Body of pancreas (tissue), 4 donors: ENCODE results near the gene AURKAIP1.

Source experiments
- POLR2A ChIP-seq, 3 donors: fragments of 450-650 bp; IDR thresholded peaks; one replicate each; pipeline ENCODE4 v1.6.1; 2016; ENCODE audit warnings: antibody characterized with exemption in 3 of 3, mild to moderate bottlenecking in 2 of 3
- TF ChIP-seq, protein P1 (sequence below), 7 experiments: fragments of 450-650 bp in 4 of 7; fragments of 200-600 bp in 3 of 7; sonication (generic) in 3 of 7; IDR thresholded peaks; one replicate each; pipeline ENCODE4 v1.5.1; 2016 to 2019; ENCODE audit warnings: antibody characterized with exemption in 7 of 7

GRCh38 chr1:1349256-1350012 lies 25.6 kb downstream of the AURKAIP1 start, which contains the start of gene DVL1:
- TF ChIP-seq POLR2A (IDR thresholded peaks at IDR 0.05), result peak in 1 of 3 donors; percentile 16
- TF ChIP-seq, protein P1, sequence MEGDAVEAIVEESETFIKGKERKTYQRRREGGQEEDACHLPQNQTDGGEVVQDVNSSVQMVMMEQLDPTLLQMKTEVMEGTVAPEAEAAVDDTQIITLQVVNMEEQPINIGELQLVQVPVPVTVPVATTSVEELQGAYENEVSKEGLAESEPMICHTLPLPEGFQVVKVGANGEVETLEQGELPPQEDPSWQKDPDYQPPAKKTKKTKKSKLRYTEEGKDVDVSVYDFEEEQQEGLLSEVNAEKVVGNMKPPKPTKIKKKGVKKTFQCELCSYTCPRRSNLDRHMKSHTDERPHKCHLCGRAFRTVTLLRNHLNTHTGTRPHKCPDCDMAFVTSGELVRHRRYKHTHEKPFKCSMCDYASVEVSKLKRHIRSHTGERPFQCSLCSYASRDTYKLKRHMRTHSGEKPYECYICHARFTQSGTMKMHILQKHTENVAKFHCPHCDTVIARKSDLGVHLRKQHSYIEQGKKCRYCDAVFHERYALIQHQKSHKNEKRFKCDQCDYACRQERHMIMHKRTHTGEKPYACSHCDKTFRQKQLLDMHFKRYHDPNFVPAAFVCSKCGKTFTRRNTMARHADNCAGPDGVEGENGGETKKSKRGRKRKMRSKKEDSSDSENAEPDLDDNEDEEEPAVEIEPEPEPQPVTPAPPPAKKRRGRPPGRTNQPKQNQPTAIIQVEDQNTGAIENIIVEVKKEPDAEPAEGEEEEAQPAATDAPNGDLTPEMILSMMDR (IDR thresholded peaks at IDR 0.05), result peak; percentile 20 to 76 (median 44)
